Natural killer cell (primary cell): ENCODE data around the gene SLC6A6. TPM values are rescaled to one million over a fixed set of nuclear protein-coding genes. Genes with fewer than 3 reads are reported as not detected.
A peak's percentile ranks its signal among the peaks of the same experiment; 100 is the strongest.

Experiments used
- ATAC-seq, 3 donors: fragments of 150-1000 bp in 2 of 3; fragments of 200-7000 bp in 1 of 3; cut with Tn5 transposase; 1 replicate in 1 of 3; 2 replicates in 2 of 3; pipeline ENCODE4 v1.10.0; 2021; ENCODE audit warnings: mild to moderate bottlenecking in 2 of 3, moderate library complexity in 2 of 3
- DNase-seq, 2 donors: peaks; one replicate each; pipeline versions ENCODE4 v3.0.0 to v3.0.0-alpha.2; 2013 to 2021; ENCODE audit warnings: mixed read lengths in 1 of 2
- H3K27ac ChIP-seq: one replicate; pipeline ENCODE4 v1.5.1; 2013; ENCODE audit warnings: mild to moderate bottlenecking, low read length
- H3K27me3 ChIP-seq: one replicate; pipeline ENCODE4 v1.6.1; 2013; ENCODE audit warnings: low read length; ENCODE audit not compliant: control insufficient read depth, insufficient read depth
- H3K36me3 ChIP-seq: one replicate; pipeline ENCODE4 v1.6.1; 2013; ENCODE audit warnings: low read length; ENCODE audit not compliant: control insufficient read depth, insufficient read depth
- H3K4me1 ChIP-seq: one replicate; pipeline ENCODE4 v1.6.1; 2013; ENCODE audit warnings: low read length; ENCODE audit not compliant: control insufficient read depth, insufficient read depth
- H3K4me3 ChIP-seq: one replicate; pipeline ENCODE4 v1.5.1; 2013; ENCODE audit warnings: low read length
- H3K9me3 ChIP-seq: one replicate; pipeline ENCODE4 v1.6.1; 2013; ENCODE audit warnings: low read length; ENCODE audit not compliant: control insufficient read depth, insufficient read depth
- H3K27ac Mint-ChIP-seq, 2 donors: one replicate each; pipeline ENCODE4 v1.8.0; 2022; ENCODE audit warnings: mild to moderate bottlenecking in 2 of 2, mixed read lengths in 2 of 2, moderate library complexity in 1 of 2
- H3K27me3 Mint-ChIP-seq, 2 donors: one replicate each; pipeline ENCODE4 v1.8.0; 2022; ENCODE audit warnings: low read depth in 2 of 2, mixed read lengths in 2 of 2
- H3K36me3 Mint-ChIP-seq: one replicate; pipeline ENCODE4 v1.8.0; 2022; ENCODE audit warnings: mixed read lengths
- H3K4me1 Mint-ChIP-seq, 2 donors: one replicate each; pipeline ENCODE4 v1.8.0; 2022; ENCODE audit warnings: mixed read lengths in 2 of 2
- H3K4me3 Mint-ChIP-seq: one replicate; pipeline ENCODE4 v1.8.0; 2022; ENCODE audit warnings: mild to moderate bottlenecking, moderate library complexity, mixed read lengths
- H3K9me3 Mint-ChIP-seq, 2 donors: one replicate each; pipeline ENCODE4 v1.8.0; 2022; ENCODE audit warnings: mixed read lengths in 2 of 2
- WGBS: methylation state at CpG from one replicate; pipeline ENCODE4 v1.1.7; 2013; ENCODE audit warnings: missing lambda C conversion rate; ENCODE audit not compliant: insufficient coverage; 5-methylcytosine and 5-hydroxymethylcytosine counted together
- intact Hi-C: fragments of 100-400 bp; cut with micrococcal nuclease; formaldehyde crosslinking; loops from one replicate; pipeline ENCODE4 v1.14.2; 2022
- total RNA-seq, 4 donors: library from RNA; stranded (reverse); fragments of 120-200 nt in 1 of 4; gene quantifications; one replicate each; pipeline versions ENCODE4 v1.2.3 to v1.2.4, GENCODE V29; 2013 to 2022
- TF ChIP-seq, protein P1 (sequence below): fragments of 200-600 bp; IDR thresholded peaks from one replicate; pipeline ENCODE4 v1.8.0; 2022; ENCODE audit warnings: antibody characterized with exemption

Gene SLC6A6
- total RNA-seq, 3 donors from 2014 or later (not counting 1 experiment from before 2014, with no cell fraction given), result 43.7 to 55.4 (median 50.1) TPM

DNA sequence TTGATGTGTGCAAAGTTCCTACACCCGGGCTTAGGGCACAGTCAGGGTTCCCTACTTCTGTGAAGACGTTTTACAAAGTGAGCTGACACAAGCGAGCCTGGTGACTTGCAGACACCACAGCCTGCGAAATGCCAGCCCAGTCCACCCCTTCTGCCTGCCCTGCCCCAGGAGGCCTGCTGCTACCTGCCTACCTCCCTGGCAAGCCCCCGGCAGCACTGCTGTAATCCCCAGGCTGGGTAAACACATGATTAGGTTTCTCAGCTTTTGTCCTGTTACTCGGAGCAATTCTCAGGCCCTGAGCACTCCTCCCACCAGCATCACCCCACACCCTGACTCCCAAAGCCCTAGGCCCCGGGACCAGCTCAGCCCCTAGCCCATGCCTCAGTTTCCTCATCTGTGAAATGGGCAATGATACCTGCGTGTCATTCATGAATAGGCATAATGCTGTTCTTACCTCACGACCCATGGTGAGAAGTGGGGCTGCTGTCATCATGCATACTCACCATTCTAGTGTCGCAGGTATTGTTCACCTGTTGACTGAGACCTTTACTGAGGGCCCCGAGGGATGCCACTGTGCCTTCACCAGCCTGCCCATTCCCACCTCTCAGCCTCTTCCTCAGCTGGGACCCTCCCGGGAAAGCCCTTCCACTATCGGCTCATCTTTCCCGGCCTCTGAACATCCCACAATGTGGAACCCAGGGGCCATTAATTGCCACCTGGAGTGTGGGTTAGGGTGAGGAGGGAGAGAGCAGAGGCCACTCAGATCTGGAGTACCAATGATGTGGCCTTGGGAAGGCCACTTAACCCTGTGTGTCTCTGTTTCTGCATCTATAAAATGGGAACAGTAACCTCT, 31.5 kb upstream of the SLC6A6 start:
- no peak for DNase-seq
- Mint-ChIP-seq H3K9me3 (no peaks in the 10 kb centered on the region), H3K36me3 (no peaks in the 10 kb centered on the region), H3K27me3 (peaks cover 12 to 30% of the 10 kb centered on the region in 2 donors), H3K27ac (no peak overlapping the region), H3K4me3 (no peak overlapping the region), H3K4me1 (peaks cover 7 to 15% of the 10 kb centered on the region in 2 donors)
- ATAC-seq, result no peak
- Histone ChIP-seq H3K36me3 (no peaks in the 10 kb centered on the region), H3K27ac (no peak overlapping the region), H3K27me3 (peaks cover 6% of the 10 kb centered on the region), H3K9me3 (no peaks in the 10 kb centered on the region), H3K4me1 (peaks cover 16% of the 10 kb centered on the region), H3K4me3 (no peak overlapping the region)
- WGBS, result 92% methylated on average over 14 of the region's 14 CpGs
- TF ChIP-seq, protein P1, sequence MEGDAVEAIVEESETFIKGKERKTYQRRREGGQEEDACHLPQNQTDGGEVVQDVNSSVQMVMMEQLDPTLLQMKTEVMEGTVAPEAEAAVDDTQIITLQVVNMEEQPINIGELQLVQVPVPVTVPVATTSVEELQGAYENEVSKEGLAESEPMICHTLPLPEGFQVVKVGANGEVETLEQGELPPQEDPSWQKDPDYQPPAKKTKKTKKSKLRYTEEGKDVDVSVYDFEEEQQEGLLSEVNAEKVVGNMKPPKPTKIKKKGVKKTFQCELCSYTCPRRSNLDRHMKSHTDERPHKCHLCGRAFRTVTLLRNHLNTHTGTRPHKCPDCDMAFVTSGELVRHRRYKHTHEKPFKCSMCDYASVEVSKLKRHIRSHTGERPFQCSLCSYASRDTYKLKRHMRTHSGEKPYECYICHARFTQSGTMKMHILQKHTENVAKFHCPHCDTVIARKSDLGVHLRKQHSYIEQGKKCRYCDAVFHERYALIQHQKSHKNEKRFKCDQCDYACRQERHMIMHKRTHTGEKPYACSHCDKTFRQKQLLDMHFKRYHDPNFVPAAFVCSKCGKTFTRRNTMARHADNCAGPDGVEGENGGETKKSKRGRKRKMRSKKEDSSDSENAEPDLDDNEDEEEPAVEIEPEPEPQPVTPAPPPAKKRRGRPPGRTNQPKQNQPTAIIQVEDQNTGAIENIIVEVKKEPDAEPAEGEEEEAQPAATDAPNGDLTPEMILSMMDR, result no peak
- intact Hi-C loops, result no loop called here

DNA sequence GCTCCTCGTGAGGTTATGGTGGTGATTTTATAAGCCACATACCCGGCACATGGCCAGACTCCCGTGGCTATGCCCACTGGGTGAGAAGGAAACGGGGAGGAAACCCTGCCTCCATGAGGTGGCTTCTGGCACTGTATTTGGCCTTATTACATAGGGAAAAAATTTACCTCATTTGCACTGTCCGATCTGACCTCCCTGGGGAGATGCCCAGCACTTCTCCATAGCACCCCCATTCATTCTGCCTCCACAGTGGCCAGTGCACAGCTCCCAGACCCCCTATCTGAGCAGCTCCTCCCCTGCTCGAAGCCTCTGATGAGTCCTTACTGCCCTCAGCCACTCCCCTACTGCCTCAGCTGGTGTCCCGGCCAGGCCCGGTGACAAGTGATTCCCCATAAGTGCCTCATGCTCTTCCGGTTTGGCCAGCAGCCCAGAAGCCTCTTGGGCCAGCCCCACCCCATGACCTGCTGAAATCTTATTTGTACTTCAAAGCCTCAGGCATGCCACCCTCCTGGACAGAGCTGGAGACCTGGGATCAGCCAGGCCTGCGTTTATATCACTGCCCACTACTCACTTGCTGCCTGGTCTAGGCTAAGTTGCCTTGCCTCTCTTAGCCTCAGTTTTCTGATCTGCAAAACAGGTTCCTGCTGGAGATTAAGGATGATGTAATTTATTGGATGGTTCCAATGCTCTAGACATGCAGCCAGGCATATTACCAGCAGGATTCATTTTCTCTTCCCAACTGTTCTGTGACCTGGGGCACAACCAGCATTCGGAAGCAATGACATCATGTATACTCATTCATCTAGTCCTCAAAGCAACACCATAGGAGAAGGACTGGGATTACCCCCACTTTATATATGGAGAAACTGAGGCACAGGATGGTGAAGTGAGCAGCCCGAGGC, 30.6 kb upstream of the SLC6A6 start:
- 50% methylated on average over 12 of the region's 12 CpGs for WGBS
- DNase-seq (peak; percentile 13 to 20), ATAC-seq (peak; percentile 54 to 66 (median 59))
- no peaks in the 10 kb centered on the region for H3K9me3 Mint-ChIP-seq
- no peak overlapping the region for H3K27ac ChIP-seq
- intact Hi-C loops, result no loop called here
- peak overlapping the region in 1 of 2 donors; percentile 56 for H3K27ac Mint-ChIP-seq
- TF ChIP-seq, protein P1, result no peak
- peaks cover 8 to 19% of the 10 kb centered on the region in 2 donors for H3K4me1 Mint-ChIP-seq
- H3K9me3 ChIP-seq, result no peaks in the 10 kb centered on the region
- peaks cover 23% of the 10 kb centered on the region for H3K4me1 ChIP-seq
- H3K36me3 Mint-ChIP-seq, result no peaks in the 10 kb centered on the region
- peaks cover 6% of the 10 kb centered on the region for H3K27me3 ChIP-seq
- no peak overlapping the region for H3K4me3 Mint-ChIP-seq
- peaks cover 12 to 27% of the 10 kb centered on the region in 2 donors for H3K27me3 Mint-ChIP-seq
- no peak overlapping the region for H3K4me3 ChIP-seq
- no peaks in the 10 kb centered on the region for H3K36me3 ChIP-seq

DNA sequence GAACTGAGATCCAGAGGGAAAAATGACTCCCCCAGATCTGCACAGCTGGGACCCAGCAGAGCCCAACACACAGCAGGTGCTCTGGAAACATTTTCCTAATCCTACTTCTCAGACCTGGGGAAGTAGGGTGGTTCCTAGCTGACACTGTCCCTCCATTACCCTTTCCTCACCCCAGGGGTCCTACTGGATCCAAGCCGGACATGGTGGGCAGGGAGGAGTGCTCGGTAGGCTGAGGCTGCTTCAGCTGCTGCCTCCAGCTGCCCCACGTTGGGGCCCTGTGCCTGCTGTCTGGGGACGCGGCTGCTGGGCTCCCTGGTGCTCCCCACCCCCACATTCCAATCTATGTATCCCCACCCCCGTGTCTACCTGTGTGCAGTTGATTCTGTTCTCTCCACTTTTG, 29.8 kb upstream of the SLC6A6 start:
- H3K36me3 ChIP-seq, result no peaks in the 10 kb centered on the region
- no peak overlapping the region for H3K4me3 ChIP-seq
- Mint-ChIP-seq H3K9me3 (no peaks in the 10 kb centered on the region), H3K4me3 (no peak overlapping the region), H3K27ac (no peak overlapping the region), H3K36me3 (no peaks in the 10 kb centered on the region), H3K27me3 (peaks cover 12 to 22% of the 10 kb centered on the region in 2 donors), H3K4me1 (peaks cover 16 to 26% of the 10 kb centered on the region in 2 donors)
- ATAC-seq, result no peak
- intact Hi-C loops, result no loop called here
- WGBS, result 81% methylated on average over 6 of the region's 6 CpGs
- H3K4me1 ChIP-seq, result peaks cover 30% of the 10 kb centered on the region
- TF ChIP-seq, protein P1, result no peak
- DNase-seq, result no peak
- H3K27me3 ChIP-seq, result peaks cover 6% of the 10 kb centered on the region
- no peak overlapping the region for H3K27ac ChIP-seq
- peaks cover 2% of the 10 kb centered on the region for H3K9me3 ChIP-seq
